Hematopoietic multipotent progenitor cell treated with erythropoietin and hydrocortisone succinate and interleukin-3 and kit ligand, for 6 days (in vitro differentiated cells): ENCODE results near the gene WWP2.
"Not testable (repeated sequence)": the region's sequence is repeated elsewhere in the genome, so short reads cannot be mapped to it uniquely, and the experiment has no call there.

Experiments used
- DNase-seq: peaks from one replicate; pipeline ENCODE4 v3.0.0-alpha.2; 2015

Gene WWP2

DNA sequence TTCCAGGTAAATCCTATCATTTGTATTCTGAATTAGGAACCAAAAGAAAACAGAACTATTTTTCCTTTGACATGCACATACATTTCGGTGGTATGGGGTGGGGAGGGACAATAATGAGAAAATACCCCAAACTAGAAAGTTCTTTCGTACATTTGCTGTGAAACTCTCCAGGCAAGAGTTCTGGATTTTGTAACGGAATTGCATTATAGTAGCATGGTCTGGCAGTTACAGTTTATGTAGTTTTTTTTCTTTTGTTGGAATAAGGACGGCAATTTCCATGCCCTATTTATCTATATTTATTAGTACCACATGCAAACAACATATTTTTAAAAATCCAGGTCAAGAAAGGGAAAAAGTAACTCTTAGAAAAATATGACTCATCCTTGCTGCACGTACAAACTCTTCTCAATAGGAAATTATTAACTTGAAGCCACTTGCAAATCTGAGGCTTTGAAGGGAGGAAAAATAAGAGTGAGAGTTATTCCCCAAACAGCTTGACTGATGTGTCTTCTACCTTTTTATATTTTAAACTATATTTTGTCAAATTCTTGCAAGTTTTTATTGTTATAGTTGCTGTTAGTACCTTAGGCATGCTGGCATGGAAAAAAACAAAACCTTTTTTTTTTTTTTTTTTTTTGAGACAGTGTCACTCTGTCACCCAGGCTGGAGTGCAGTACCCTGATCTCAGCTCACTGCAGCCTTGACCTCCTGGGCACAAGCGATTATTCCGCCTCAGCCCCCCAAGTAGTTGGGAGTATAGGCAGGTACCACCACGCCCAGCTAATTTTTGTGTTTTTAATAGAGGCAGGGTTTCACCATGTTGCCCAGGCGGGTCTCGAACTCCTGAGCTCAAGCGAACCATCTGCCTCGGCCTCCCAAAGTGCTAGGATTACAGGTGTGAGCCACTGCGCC is 69.3 kb downstream of the WWP2 start:
- DNase-seq: no peak

DNA sequence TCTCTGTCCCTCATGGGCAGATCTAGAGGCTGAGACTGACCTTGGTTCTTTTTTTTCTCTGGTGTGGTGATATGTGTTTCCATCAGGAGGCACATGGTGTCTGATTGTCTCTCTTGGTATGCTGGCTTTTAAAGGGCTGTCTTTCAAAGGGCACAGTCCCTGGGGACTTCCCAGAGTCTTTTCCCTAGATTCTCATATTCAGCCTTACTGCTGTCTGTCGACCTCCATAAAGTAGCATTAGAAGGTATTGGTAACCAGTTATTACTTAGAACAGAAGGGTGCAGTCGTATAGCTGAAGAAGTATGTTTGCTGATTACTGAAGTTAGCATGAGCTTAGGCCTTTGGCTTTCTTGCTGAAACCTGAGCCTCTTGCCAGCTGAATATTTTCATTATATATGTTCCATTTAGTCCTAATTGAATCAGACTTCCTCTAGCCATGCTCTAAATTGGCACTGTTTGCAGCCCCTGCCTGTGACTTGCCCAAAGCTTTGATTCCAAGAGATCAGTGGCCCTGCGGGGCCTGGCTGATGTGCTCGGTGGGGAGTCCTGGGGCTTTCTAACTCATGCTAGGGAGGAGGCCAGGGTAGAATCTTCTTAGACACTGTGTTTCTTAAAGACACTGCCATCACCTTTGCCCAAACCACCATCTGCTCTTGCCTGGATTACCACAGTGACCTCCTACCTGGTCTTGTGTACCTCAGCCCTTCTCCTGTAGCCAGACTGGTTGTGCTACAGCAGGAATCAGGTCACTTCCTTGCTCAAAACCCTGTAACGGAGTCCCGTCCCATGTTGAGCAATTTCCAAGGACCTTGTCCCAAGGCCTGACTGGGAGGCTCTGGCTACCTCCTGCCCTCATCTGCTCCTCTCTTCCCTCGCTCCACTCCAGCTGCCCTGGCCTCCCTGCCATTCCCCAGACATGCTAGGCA is 71.5 kb downstream of the WWP2 start:
- no peak for DNase-seq

DNA sequence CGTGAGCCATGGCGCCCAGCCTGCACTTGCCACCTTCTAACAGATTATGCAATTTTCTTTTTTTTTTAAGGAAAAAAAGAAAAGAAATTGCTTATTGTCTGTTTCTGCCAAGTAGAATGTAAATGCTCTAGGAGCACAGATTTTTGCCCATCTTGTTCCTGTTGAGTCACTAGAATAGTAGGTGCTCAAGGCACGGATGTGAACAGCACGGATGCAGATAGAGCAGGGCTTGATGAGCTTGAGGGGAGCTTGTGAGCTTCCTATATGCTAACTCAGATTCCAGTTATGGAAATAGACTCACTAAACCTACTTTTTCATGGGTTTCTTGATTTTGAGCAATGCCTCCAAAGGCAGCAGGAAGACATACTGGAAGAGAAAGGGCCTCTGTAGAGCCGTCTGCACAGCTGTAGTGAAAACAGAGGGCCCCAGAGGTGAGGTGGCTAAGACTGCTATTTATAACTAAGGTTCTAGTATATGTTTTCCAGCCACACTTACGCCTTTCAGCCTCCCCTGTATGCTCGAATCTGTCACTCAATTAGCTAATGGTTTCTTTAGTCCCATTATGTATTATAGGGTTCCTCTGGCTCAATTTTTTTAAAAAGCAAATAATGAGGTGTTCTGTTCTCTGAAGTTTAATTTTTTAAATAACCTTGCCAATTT is 72.8 kb downstream of the WWP2 start:
- DNase-seq: no peak

DNA sequence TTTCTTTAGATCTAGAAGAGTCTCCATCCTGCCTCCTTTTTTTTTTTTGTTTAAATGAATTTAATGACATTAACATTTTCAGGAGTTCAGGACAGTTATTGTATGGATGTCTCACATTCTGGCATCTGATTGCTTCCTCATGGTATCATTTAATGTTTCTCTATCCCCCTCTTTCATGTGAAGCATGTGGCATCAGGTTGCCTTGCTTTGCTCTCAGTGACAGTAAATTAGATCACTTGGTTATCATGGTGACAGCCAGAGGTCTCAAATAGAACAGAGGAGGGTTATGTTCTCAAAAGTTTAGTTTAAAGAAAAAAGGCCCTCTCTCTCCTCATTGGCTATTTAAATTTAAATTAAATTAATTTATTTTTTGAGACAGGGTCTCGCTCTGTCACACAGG is 74.1 kb downstream of the WWP2 start:
- no peak for DNase-seq

DNA sequence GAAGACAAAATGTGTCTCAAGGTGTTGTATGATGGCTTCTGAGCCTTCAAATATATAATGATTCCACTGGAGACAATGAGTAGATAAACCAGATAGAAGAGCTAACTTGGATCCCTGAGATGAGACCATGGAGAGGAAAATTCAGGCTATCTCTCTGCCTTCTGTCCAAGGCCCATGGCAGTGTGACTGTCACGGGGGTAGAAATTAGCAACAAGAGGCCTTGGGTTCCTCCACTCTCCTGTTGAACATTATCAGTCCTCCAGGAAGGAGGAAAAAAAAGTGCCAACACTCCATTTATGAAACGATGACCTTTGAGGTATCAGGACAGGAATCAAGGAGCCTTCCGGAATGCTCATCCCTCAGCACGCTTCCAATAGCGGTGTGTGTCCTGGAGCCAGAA is 75.2 kb downstream of the WWP2 start:
- DNase-seq: no peak

DNA sequence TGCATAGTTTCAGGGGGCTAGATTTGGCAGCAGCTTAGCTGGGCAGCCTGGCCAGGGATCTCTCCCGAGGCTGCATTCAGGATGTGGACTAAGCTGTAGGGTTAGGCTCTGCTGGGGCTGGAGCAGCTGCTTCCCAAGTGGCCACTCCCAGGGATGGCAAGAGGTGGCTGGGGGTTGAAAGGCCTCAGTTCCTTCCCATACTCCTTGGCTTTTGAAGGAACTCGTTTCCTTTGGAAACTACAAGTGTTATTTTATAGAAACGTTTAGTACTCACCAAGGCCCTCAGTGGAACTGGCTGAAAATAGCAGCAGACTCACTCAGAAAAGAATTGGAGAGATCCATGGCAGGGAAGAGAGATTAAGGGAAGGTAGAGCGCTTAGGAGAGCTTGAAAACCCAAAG is 76.4 kb downstream of the WWP2 start:
- no peak for DNase-seq

DNA sequence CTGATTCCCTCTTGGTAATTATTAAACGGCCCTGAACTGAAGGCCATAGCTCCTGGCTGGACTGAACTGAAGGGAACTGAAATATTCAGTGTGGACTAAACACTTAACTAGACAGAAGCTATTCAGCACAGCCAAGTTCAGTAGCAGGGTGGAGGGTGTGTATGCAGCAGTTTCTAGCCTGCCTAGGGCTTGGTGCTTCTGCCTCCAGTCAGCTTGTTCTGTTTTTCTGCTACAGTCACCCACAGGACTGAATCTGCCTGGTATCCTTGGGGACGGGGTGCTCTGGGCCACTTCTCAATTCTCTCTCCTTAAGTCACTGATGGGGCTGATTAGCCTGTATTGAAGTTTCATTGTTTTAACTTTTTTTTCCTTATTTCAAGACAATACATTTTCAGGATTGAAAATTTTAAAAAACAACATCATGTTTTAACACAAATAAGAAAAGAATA is 77.1 kb downstream of the WWP2 start:
- DNase-seq: no peak

DNA sequence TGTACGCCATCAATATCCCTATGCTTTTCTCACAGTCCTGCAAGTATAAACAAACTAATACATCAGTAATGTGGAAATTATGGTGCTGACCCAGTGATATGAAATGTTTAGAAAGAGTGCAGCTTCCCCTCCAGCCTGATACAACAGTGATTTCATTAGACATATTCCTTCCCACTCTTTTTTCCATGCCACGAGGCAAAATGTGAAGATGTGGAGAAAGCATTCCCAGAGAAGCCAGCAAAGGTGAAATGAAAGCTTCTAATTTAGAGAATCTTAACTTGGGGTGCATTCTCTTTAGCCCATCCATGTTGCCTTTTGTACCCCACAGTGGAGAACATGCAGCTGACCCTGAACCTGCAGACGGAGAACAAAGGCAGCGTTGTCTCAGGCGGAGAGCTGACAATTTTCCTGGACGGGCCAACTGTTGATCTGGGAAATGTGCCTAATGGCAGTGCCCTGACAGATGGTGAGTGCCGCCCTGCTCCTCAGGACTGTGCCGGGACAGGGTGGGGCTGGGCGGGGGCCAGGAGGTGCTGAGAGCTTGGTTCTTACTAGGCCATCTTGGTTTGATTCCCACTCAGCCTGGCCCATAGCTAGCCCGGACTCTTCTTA is 77.8 kb downstream of the WWP2 start:
- no peak for DNase-seq

DNA sequence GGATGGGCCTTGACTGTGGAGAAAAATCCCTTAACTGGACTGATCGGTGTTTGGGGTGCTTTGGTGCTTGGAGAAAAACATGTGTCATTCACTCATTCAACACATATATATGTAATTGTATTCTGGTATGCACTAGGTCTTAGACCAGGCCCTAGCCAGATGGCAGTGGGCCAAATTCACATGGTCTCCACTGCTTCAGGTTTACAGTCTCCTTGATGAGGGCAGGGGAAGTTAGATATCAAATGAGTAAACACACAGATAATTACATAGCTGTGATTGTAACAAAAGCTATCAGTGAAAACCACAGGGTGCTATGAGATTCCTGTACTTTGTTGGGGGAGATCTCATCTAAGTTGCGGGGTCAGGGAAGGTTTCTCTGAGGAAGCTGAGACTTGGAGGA is 78.8 kb downstream of the WWP2 start:
- DNase-seq: no peak

DNA sequence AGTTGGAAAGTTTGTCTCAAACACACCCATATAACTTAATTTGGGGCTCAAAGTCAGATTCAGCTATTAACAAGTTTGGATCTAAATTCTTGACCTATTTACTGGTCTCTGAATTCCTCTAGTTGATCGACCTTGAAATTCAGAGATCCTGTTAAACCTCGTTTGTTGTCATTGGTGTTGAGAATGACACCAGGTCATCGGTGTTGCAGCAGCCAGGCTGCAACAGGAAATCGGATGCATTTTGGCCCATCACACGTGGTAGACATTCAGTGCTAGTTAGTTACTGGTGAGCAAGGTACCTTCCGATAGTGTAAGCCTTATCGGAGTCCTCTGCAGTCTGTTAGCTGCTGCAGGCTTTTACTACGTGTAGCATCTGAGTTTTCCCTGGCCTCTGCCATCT is 82.3 kb downstream of the WWP2 start:
- DNase-seq: no peak

DNA sequence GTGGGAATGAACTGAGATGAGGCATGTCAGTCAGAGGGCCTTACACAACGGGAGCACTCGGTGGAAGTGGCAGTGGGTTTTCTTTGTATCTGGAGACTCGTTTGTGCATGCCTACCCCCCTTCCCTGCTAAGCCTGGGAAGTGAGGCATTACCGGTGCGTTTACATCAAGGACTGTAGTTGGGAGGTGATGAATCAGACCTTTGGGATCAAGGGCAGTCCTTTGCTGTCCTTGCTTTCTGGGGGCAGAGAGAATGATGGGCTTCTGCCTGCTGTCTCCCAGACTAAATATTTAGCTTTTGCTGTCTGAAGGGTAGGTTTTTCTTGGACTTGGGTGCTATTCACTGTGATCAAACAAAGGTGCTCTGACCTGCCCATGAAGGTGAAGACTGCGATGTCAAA is 83.0 kb downstream of the WWP2 start:
- no peak for DNase-seq

DNA sequence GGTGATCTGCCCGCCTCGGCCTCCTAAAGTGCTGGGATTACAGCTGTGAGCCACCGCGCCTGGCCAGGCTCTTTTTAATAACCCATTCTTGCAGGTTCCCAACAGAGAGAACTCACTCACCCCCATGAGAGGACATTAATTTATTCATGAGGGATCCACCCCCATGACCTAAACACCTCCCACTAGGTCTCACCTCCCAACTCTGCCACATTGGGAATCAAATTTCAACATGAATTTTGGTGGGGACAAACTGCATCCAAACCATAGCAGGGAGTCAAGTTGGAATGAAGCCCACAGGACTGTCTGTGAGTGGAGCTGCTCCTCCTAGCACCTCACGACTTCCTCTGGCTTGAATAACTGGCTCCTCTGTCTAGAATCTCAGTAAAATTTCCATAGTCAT is 85.5 kb downstream of the WWP2 start:
- DNase-seq: no peak

DNA sequence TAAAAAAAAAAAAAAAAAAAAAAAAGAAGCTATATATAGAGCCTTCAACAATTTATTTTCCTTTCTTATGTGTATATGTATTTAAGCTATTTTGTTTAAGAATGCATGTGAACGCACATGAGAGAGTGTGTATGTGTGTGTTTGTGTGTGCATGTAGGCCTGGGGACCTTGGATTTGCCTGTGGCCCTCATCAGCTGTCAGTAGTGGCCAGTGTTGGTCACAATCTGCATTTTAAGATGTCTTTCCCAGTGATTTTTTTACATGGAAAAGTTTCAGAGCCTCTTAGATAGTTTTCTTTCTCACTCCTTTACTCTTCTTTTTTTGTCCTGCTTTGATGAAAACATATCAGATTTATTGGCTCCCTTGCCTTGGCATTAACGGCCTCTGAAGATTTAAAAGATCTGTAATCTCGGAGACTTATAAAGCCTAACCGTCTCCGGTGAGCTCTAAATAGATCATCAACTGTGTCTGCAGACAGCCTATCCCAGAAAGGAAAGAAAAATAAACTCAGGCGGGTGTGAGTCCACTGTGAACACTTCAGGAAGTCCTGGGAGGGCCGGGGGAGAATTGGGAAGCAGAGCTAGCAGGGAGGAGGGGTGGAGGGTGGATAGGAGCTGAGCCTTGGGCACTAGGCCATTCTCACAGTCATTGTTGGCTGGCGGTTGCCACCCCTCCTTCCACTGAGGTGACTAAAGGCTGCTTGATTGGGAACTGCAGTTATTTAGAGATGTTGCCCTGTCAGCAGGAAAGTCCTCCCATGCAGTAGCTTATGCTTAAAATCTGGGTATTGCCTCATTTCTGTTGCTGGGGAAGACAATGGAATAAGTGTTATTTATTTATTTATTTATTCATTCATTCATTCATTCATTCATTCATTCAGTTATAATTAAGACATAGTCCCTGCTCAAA is 86.8 kb downstream of the WWP2 start:
- DNase-seq: no peak

DNA sequence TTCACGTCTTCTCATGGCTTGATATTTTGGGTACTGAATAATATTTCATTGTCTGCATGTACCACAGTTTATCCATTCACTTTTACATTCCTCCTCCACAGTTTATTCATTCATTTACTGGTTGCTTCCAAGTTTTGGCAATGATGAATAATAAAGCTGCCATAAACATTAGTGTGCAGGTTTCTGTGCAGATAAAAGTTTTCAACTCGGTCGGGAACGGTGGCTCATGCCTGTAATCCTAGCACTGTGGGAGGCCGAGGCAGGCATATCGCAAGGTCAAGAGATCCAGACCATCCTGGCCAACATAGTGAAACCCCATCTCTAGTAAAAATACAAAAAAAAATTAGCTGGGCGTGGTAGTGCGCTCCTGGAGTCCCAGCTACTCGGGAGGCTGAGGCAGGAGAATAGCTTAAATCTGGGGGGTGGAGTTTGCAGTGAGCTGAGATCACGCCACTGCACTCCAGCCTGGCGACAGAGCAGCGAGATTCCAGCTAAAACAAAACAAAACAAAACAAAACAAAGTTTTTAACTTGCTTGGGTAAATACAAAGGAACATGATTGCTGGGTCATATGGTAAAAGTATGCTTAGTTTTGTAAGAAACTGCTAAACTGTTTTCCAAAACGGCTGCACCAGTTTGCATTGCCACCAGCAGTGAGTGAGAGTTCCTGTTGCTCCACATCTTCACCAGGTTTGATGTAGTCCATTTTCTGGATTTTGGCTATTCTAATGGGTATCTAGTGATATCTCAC is 89.5 kb downstream of the WWP2 start:
- no peak for DNase-seq

DNA sequence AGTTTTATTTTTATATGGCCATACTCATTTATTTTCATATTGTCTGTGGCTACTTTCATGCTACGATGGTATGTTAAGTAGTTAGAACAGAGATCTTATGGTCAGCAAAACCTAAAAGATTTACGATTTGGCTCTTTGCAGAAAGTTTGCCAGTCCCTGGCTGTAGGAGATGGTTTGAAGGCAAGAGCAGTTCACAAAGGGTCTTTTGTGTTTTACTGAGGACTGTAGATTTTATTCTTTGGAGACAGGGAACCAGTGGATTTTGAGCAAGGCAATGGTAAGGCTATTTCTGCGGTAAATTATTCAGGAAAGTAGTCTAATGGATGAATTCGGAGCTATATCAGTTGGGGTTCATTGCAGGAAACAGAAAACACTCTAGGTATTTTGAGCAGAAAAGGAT is 90.7 kb downstream of the WWP2 start:
- no peak for DNase-seq

DNA sequence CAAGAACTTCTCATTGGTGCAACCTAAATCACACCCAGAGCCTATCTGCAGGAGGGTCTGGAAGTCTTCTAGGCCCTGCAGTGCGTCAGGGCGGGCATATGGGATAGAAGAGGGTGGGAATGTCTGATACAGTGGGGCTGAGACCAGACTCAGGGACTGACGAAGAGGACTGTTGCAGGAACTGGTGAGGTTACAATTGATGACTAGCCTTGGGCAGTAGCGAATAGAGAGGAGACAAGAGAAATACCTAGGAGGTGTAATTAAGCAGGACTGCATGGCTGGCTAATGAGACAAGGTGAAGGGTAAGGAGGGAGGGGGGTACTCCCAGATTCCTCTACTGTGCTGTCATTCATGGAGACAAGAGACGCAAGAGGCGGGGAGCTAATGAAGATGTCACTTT is 91.3 kb downstream of the WWP2 start:
- no peak for DNase-seq

DNA sequence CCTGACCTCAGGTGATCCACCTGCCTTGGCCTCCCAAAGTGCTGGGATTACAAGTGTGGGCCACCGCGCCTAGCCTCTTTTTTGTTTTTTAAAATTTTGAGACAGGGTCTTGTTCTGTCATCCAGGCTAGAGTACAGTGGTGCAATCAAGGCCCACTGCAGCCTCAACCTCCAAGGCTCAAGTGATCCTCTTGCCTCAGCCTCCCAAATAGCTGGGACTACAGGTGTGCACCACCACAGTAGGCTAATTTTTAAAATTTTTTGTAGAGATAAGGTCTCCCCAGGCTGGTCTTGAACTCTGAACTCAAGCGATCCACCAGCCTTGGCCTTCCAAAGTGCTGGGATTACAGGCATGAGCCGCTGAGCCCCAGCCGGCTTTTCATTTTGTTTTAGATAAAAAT is 92.6 kb downstream of the WWP2 start:
- not testable (repeated sequence) for DNase-seq

DNA sequence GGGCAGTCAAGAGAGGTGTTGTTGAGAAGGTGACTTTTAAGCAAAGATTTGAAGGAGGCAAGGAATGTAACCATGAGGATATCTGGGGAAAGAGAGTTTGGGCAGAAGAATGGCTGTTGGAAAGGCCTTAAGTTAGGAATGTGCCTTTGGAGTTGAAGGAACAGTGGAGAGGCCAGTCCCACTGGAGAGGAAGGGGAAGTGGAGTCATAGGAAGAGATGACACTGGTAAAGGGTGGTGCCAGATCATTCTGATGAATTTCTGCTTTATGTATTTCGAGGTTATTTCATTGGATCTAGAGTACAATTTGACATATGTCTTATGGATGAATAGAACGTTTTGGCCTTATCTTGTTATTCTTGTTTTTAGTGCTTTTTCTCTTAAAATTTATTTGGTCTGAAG is 93.5 kb downstream of the WWP2 start:
- DNase-seq: no peak

DNA sequence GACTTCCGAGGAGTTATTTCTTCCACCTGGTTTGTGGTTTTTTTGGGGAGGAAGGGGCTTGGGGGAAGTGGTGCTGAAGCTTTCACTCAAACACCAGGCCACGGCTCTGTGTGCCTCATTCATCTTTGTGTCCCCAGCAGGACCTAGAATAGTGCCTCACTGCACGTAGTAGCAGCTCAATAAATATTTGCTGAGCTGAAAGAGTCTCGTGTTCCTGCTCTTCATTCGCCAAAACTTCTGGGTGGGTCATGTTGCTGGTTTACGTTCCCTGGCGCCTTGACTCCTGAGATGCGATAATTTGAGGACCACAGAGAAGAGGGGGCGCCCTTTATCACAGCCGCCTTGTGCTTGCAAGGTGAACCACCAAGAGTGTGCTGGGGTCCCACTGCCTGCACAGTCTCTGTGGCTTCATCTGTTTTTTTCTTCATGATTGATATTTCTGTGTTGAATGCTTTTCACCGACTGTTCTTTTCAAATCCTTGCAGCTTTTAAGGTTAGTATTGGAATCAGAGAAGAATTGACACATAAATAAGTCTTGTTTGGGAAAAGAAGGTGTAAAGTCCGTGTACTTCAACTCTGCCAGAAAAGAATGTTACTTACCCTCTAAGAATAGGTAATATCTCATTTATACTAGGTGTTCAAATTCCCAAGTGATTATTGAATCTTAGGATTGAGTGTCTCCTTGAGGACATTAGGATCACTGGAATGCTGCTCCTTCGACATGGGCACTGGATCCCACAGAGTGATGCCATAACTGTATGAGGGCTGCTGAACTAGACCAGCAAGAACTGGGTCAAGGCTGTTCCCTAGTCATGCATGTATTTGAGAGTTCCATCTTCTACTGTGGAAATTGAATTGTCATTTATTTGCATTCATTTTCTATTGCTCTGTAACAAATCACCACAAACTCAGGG is 96.3 kb downstream of the WWP2 start:
- DNase-seq: no peak
